HG02943 (cell line): Measurements from ENCODE around the gene FSTL4.

Source experiments
- ATAC-seq: cut with Tn5 transposase; IDR thresholded peaks from one replicate; pipeline ENCODE4 v1.9.1; 2021; ENCODE audit warnings: mild to moderate bottlenecking, low read depth, moderate library complexity; ENCODE audit not compliant: unreplicated experiment

FSTL4 gene

DNA sequence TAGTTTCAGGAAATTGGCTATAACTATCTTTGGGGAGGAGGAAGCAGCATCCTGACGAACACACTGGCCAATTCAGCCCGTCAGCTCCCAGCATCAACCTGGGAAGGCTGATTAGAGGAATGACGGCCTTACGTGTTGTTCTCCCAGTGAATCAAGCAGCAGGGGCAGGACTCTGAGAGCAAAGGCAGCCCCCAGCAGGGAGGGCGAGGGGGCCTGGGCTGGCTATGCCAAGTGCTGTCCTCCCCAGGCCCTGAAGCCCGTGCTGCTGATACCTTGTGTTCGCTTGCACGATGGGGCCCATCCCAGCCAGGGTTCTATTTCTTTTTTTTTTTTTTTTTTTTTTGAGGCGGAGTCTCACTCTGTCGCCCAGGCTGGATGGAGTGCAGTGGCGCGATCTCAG is 254.1 kb downstream of the FSTL4 start:
- ATAC-seq: no peak

DNA sequence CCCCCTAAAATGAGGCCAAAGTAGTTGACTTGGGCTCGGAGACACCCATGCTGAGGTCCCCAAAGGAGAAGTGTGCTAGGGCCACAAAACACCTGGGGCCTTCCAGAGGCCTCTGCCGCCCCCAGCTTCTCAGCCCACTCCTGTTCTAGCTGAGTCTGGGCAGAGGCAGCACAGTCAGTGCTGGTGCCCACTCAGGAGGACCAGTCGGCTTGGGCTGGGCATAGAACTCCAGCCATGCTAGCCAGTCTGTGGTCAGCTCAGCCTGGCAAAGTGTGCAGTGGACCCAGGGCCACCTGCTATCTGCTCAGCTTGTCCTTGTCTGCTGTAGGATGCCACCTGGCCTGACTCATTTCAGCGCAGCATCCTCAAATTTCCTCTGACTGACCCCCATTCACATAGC is 254.6 kb downstream of the FSTL4 start:
- ATAC-seq: no peak

DNA sequence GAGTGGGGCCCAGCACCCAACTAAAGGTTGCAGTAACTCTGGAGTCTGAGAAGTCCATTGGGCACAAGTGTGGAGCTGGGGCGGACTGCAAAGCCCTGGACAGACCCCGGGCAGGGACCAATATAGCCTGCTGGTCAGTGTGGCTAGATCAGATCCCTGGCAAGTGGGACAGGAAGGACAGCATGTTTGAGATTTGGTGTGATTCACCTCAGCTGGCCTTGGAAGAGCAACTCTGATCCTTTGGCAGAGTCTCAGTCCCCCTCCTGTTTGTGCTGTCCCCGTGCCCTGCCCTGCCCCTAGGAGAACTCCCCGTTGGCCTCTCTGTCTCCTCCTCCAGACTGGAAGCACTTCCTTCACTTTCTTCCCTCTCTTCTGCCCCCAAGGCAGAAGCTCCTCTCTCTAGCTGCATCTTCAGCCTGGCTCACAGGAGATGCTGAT is 255.3 kb downstream of the FSTL4 start:
- no peak for ATAC-seq

DNA sequence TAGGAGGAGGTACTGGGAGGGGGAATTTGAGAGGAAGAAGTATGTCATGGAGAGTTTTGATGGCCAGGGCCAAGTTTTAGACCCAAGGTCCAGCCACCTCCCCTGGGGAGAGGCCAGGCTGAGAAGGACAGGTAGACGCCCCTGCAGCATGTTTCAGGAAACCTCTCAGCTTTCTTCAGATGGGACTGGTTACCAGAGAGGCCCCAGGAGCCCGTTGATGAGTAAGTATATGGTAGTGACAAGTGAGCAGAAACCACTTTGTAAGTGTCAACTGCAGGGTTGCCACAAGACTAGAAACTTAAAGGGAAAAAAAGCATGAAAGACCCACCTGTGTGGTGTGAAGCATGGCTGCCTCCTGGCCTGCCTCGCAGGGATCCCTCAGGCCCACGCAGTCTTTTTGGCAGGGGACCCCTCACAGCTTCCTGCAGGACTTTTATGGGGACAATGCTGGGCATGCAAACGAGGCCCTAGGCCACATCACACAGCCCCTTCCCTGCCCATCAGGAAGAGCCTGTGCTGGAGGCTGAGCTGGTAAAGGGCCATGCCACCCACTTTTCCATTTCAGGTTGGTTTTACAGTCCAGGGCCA is 255.9 kb downstream of the FSTL4 start:
- no peak for ATAC-seq

DNA sequence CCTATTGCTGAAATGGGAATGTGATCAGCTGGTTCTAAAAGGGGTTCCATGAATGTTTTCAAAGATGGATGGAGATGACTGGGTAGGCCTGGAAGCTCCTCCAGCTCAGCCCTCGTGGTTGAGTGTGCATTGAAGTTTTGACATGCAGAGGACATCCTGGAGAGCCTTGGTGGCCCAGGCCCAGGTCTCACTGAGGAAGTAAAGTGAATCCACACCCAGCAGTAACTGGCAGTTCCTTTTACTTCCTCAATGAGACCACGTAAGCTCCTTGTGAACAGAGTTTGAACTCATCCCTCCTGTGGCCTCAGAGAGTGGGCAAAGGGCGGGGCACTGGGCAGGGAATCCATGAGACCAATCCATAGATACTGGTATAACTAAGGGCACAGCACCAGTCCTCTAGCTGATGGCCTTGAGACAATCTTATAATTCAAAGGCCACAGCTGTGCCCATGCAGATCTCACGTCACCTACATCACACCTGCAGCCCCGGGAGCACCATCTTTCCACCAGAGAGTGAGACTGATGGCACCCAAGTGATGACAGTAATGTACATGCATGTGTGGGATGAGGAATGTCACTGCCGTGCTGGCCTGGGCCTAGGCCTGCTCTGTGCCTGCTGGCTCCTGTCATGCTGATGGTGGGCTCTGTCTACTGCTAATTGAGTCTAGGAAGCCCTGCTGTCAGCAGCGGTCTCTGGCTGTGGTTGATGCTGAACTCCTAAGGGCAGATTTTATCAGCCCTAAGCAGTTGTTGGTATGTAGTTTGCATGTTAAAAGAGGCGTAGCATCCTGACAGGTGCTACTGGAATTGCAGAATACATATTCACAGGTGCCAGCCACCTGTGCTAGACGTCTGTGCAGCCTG is 257.8 kb downstream of the FSTL4 start:
- no peak for ATAC-seq

DNA sequence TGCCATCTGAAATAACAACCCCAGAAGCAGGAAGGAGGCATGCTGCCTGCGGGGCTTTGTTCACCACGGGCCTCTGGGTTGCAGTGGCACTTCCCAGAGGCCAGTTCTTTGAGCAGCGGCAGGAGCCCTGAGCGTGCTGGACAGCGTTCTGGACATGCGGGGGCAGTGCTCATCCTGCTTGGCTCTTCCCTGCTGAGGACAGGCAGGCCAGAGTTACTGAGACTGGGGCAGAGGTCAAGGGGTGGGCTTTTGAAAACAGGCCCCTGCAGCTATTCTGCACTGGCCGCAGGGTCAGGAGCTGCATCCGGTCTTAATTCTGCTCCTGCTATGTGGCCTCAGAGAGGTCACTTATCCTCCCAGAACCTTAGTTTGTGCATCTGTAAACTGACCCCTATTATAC is 258.6 kb downstream of the FSTL4 start:
- no peak for ATAC-seq

DNA sequence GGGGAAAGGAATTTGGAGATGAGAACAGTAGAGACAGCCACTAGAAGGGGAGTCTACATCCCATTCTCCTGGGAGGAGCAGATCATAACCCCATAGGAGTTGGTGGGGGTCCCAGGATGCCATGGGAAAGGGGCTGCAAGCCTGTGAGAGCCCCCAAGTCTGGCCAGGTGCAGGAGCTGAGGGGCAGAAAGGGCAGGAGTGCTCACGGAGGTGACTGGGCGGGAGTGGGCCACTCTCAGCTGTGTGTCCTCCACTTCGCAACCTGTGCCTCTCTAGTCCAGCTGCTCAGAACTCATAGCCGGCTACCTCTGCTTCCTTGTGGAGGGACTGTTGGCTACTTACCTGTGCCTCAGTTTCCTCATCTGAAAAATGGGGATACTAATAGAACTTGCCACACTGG is 263.9 kb downstream of the FSTL4 start:
- no peak for ATAC-seq

DNA sequence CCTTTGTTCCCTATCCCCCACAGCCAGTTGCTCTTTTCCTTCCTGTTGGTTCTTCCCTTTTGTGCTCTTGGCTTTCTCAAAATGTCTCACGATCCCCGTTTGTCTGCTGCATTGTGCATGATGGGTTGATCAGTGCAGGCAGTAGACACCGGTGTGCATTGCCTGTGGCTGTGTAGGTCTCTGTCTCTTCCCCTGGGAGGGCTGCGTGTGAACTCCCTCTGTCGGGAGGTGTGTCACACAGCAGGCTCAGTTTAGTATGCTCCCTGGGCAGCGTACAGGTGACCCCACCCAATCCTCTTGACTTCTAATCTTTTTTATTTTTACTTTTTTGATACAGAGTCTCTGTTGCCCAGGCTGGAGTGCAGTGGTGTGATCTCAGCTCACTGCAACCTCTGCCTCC is 265.3 kb downstream of the FSTL4 start:
- no peak for ATAC-seq

DNA sequence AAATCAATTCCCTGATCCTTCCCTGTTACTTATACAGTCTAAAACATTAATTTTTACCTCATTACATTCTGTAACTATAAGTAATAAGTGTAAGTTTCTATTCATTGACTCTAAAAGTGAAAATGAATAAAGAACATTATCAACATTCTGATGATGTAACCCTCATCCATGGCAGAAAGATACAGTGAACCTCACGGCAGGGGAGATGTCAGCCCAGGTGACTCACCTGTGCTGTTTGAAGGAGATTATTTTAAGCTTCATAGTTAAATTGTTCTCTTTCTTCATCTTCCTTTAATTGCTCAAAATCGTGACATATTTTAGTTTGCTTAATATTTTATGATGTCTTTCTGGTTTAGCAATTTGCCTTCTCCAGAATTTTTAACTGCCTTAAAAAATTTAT is 268.1 kb downstream of the FSTL4 start:
- no peak for ATAC-seq

DNA sequence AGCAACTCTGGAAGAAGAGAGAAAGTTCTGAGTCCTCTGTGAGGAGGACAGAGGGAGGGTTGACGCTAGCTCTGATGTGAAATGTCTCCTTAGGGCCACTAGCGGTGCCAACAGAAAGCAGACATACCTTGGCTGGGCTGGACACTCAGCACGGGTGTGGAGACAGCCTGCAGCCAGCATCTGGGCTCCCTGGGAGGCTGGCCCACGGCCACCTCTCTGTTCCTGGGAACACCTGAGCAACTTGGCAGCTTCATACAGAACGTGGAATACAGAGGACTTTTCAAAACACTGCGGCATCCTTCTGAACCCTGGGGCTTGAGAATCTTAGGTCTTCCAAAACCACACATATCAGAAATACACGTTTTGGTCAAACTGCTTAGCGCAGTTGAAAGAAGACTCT is 269.1 kb downstream of the FSTL4 start:
- ATAC-seq: no peak

DNA sequence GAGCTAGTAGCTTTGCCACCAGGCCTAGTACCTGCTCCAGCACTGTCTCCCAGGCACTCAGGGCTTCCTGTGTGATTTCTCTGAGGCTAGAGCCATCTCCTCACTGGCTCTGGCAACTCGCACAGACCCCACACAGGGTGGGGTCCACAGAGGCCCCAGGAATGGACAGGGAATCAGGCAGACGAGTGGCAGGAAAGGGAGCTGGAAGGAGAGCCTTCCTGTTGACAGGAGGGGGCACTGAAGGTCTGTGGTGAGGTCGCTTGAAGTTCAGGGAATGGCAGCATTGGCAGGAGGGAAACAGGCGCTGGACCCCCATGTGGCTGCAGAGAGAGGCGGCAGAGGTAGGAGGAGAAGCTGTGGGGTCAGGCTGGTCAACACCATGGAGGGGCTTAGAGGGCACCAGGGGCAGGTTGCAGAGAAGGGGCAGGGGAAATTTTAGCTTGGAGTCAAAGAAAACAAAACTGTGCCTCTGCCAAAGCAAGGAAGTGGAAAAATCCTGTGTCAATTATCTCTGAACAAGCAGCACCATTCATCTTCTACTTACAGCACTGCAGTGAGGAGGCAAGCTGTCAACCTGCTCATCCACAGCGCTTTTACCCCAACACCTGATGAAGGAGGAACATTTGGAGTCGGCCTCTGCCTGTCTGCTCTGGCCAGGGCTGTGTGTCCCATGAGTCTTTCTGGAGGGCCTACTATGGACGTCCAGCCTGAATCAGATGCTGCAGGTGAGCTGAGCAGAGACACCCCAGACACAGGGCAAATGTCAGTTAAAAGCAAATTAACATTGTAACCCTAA is 270.2 kb downstream of the FSTL4 start:
- ATAC-seq: no peak

DNA sequence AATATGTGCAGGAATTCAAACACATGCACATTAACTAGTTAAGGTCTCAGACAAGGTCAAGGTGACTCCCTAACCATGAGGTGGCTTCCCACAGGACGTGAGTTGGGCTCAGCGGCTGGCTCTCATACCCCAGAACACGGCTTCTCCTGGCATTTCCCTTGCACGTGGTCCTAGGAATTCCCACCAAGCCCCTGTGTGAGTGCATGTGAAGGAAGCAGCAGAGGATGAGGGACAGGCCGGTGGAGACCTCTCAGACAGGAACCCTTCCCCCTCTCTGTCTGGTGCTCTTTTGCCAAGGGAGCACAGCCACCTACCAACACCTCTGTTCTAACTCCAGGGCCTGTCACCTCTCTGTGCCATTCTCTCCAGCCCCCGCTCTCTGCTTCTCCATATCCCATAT is 271.0 kb downstream of the FSTL4 start:
- ATAC-seq: no peak

DNA sequence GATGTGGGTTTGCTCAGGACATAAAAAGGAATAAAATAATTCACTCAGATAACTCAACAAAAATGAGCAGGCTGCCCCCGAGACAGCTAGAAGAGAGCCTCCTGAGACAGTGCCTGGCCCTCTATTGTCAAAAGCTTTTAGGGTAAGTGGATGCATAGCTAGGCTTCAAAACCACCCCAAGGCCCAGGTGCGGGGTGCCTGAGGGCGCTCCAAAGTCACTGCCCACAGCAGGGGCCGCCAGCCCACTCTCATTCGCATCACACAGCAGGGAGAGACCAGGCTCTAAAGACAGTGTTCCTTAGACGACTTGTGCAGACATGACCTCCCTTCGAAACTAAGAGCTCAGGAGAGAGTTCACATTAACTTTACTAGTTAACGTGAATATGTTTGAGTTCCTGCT is 271.5 kb downstream of the FSTL4 start:
- ATAC-seq: no peak

DNA sequence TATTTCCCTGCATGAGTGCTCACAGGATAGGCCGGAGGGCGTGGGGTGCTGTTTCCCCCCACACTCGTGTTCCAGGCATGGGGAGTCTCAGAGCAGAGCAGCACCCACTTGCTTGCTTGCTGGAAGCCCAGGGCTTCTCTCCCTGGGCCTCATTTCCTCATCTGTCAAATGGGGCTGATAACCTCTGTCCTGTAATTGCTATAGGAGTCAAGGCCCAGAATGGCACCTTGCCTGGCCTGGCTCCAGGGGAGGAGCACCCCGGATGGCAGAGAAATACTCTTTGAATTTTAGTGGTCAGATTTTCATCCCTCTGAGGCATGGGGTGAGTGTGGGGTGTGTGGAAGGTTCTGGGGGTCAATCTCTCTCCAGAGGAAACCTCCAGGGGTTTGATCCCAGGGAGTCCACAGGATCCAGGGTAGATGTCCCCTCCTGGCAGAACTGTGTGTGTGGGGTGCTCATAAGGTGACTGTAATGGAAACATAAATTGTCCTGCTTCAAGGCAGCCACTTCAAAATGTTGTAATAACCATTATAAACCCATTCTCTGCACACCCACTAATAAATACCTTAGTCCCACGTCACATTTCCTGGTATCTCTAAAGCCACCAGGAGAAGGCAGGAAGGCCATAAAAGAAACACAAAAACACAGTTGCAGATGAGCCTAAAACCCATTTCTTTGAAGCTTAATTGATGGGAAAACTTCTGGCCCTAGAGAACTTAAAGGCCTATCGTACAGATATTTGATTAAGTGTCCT is 272.2 kb downstream of the FSTL4 start:
- ATAC-seq: no peak

DNA sequence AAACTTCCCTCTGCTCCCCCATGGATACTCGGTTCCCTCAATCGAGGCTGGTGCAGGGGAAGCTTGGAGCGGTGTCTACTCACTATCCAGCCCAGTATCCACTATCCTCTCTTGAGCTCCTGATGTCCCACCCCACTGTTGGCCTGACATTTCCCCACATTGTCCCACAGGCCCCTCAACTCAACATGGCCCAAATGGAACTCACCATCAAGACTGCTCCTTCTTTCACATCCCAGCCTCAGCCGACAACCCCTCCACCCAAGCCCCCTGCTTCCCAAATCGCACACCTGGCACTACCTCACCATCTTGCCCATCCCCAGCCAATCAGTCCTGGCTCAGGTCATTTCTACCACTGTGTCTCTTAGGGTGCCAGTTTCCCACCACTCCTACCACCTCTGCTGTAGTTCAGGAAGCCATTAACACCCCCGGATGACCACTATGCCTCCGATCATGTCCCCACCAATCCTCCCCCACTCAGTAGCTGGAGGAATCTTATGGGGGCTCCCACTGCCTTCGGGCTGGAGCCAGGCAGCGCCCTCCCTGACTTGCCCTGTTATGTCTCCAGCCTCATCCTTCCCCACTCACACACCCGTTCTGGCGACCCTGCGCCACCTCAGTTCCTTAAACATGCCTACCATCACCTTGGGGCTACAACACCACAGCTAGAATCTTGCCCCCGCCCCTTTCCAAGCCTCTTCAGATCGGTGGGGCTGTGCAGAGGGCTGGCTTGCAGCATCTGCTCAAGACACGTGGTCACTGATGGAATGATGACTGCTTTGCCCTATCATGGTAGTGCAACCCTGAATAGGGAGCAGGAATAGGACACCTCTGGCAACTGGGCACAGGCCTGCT is 273.6 kb downstream of the FSTL4 start:
- ATAC-seq: no peak

DNA sequence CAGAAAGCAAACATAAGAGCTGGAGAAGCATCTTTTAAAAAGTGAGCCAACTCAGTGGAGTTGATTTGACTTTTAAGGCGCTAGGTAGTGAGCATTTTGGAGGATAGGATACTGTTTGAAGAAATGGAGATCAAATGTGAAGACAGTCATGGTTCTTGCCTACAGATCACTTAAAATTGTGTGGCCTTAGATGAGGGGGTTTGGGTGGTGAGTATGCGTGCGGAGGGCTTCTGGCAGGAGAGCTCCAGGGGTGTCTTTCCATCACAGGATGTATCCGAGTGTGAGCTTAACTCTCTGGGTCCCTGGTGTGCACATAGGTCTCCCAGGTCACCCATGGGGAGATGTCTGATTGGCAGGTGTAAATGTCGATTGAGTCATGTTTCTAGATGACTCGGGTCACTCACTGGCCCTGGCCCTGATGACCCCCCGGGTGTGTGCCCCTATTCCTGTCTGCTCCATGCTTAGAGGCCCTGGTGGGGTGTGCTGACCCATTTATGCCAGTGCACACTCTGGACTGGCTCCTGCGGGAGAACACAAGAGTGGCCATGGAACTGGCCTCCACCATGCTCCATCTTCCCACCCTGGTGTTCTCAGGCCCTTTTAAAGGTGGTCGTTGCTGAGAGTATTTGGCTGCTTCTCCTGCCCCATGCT is 274.4 kb downstream of the FSTL4 start:
- ATAC-seq: no peak

DNA sequence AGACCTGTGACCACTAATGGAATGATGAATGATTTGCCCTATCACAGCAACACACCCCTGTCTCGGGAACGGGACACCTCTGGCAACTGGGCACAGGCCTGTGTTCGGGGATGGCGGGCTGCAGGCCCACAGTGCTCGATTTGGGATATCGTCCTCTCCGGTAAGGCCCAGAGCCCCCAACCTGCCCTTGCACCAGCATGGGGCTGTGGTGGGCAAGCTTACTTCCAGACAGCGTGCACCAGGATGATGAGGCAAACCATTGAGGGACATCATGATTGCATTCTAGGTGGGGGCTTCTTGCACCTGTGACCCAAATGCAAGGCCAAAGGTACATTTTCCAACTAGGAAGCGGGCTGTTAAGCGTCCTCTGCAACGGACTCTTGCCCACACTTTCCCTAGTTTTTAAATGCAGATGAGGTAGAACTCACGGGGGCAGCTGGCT is 275.4 kb downstream of the FSTL4 start:
- no peak for ATAC-seq

DNA sequence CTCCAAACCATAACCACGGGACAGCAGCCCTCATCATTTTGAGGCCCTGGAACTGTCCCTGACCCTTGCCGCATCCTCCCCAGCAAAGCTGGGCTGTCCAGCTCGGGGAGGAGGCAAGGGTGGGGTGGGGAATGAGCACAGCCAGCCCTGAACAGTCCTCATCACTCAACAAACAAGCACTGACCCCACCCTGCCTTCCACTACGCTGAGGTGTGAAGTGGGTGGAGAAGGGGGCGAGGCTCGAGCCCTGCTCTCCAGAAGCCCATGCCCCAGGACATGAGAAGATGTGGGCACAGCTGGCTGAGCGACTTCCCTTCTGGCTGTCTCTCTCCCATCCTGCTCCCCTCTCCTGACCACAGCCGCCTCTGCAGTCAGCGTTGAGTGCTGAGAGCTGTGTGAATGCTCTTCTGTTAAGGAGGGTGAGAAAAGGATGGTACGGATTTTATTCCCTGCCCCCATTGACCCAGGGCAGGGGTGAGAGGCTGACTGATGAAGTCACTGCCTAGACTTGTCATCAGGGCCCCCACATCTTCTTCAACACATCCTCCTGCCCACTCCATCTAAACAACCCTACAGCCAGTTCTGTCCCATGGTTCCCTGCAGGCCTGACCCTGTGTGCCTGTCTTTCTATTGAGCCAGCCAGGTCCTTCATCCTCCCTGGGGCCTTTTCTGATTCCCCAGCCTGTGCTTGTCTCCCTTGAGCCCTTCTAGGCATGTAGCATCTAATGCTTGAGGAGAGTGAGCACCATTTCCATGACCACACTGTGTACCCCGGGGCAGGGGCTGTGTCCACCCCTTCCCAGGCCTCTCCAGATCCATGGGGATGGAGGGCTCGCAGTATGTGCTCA is 276.0 kb downstream of the FSTL4 start:
- ATAC-seq: no peak
